Right atrium auricular region (tissue), 2 donors: ENCODE measurements around the gene SNRNP70. TPM values are rescaled to one million over a fixed set of nuclear protein-coding genes. Genes with fewer than 3 reads are reported as not detected.
A peak's percentile ranks its signal among the peaks of the same experiment; 100 is the strongest.
"Not testable (repeated sequence)": the region's sequence is repeated elsewhere in the genome, so short reads cannot be mapped to it uniquely, and the experiment has no call there.

Experiments
- DNase-seq: peaks from one replicate; pipeline ENCODE4 v3.0.0-alpha.2; 2019; ENCODE audit warnings: low spot score
- H3K27ac ChIP-seq, 2 donors: fragments of 200-600 bp; sonication (generic); 1 replicate in 1 of 2; 2 replicates in 1 of 2; pipeline ENCODE4 v1.5.1; 2016 to 2019
- H3K27me3 ChIP-seq, 2 donors: fragments of 200-600 bp; sonication (generic); one replicate each; pipeline versions ENCODE4 v1.5.1 to v1.6.0; 2017 to 2019
- H3K36me3 ChIP-seq: fragments of 200-600 bp; sonication (generic); one replicate; pipeline ENCODE4 v1.5.1; 2016
- H3K4me1 ChIP-seq, 2 donors: fragments of 200-600 bp; sonication (generic); one replicate each; pipeline versions ENCODE4 v1.5.1 to v1.6.0; 2017 to 2019
- H3K4me3 ChIP-seq, 2 donors: fragments of 200-600 bp; sonication (generic); 1 replicate in 1 of 2; 2 replicates in 1 of 2; pipeline ENCODE4 v1.5.1; 2017 to 2019; ENCODE audit warnings: mild to moderate bottlenecking in 1 of 2, moderate library complexity in 1 of 2
- H3K9me3 ChIP-seq, 2 donors: fragments of 200-600 bp; sonication (generic); one replicate each; pipeline ENCODE4 v1.5.1; 2019
- total RNA-seq, 2 donors: library from RNA; depleted of rRNA; stranded (reverse); fragments of >200 nt; gene quantifications; one replicate each; pipeline ENCODE4 v1.1.0, GENCODE V29; 2016
- TF ChIP-seq, protein P1 (sequence below), 2 donors: fragments of 200-600 bp; sonication (generic); IDR thresholded peaks; one replicate each; pipeline ENCODE4 v1.5.1; 2019; ENCODE audit warnings: antibody characterized with exemption in 2 of 2

SNRNP70 gene
- total RNA-seq, 2 donors from 2014 or later, result 62.7 to 89.4 TPM

DNA sequence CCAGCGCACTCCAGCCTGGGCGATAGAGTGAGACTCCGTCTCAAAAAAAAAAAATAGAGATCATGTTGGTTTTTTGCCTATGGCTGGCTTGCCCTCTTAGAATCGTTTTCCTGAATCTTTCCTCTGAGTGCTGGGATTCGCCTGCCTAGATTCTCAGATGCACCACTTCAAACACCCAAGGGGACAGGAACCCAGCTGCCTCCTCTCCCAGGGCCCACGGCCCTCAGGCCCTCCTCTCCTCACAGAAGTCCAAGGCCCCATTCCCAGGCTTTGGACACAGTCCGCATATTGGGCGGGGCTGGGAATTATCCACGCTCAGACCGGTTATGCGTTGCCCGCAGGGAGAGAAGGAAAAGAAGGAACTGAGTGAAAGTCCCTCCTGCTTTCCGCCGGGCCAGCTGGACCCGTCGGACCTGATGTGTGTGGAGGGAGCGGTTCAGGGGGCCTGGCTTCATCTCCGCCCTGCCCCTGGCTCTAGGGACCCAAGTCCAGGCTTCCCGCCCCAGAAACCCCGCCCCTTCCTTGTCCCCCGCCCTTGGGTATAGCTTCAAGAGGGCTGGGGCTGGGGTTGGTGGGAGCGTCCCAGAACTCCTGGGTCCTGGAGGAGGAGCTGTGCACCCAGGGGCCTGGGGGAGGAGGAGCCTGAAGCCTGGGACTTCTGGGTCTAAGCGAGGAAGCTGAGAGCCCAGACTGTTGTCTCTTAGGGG is 39.9 kb downstream of the SNRNP70 start:
- TF ChIP-seq, protein P1, sequence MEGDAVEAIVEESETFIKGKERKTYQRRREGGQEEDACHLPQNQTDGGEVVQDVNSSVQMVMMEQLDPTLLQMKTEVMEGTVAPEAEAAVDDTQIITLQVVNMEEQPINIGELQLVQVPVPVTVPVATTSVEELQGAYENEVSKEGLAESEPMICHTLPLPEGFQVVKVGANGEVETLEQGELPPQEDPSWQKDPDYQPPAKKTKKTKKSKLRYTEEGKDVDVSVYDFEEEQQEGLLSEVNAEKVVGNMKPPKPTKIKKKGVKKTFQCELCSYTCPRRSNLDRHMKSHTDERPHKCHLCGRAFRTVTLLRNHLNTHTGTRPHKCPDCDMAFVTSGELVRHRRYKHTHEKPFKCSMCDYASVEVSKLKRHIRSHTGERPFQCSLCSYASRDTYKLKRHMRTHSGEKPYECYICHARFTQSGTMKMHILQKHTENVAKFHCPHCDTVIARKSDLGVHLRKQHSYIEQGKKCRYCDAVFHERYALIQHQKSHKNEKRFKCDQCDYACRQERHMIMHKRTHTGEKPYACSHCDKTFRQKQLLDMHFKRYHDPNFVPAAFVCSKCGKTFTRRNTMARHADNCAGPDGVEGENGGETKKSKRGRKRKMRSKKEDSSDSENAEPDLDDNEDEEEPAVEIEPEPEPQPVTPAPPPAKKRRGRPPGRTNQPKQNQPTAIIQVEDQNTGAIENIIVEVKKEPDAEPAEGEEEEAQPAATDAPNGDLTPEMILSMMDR (IDR thresholded peaks at IDR 0.05), result no peak
- H3K9me3 ChIP-seq, result no peaks in the 10 kb centered on the region
- no peaks in the 10 kb centered on the region for H3K27me3 ChIP-seq
- no peaks in the 10 kb centered on the region for H3K36me3 ChIP-seq
- no peak for DNase-seq
- H3K4me3 ChIP-seq, result no peak overlapping the region
- peaks cover 0 to 20% of the 10 kb centered on the region in 2 donors for H3K4me1 ChIP-seq
- no peak overlapping the region for H3K27ac ChIP-seq

DNA sequence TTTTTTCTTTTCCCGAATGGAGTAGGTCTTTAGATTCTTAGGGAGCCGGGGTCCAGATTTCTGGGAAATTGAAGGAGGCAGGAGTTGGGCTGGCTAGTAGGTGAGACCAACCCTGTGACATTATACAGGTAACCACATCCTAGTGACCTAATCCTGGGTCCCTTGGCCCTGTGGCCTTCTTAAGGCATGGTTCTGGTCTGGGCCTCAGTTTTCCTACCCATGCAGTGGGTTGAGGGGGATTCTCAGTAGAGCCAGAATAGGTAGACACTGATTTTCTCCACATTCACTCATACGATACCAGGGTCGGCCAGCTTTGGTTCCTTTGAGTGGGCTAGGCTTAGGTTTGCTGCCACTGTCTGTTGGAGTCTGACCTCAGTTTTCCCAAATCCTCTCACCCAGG is 41.3 kb downstream of the SNRNP70 start:
- Histone ChIP-seq H3K36me3 (no peaks in the 10 kb centered on the region), H3K27me3 (no peaks in the 10 kb centered on the region), H3K4me1 (peaks cover 0 to 18% of the 10 kb centered on the region in 2 donors), H3K27ac (no peak overlapping the region), H3K9me3 (no peaks in the 10 kb centered on the region), H3K4me3 (no peak overlapping the region)
- TF ChIP-seq, protein P1 (IDR thresholded peaks at IDR 0.05), result no peak
- no peak for DNase-seq

DNA sequence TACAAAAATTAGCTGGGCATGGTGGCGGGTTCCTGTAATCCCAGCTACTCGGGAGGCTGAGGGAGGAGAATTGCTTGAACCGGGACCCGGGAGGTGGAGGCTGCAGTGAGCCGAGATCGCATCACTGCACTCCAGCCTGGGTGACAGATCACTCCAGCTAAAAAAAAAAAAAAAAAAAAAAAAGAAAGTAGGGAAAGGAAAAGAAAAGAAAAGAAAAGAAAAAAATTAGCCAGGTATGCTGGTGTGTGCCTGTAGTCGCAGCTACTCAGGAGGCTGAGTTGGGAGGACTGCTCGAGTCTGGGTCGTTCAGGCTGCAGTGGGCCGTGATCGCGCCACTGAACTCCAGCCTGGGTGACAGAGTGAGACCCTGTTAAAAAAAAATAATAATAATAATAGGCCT is 42.0 kb downstream of the SNRNP70 start:
- not testable (repeated sequence) for DNase-seq, H3K27ac ChIP-seq, H3K27me3 ChIP-seq, H3K9me3 ChIP-seq, H3K4me3 ChIP-seq, H3K36me3 ChIP-seq
- H3K4me1 ChIP-seq, result peaks cover 0 to 18% of the 10 kb centered on the region in 2 donors

DNA sequence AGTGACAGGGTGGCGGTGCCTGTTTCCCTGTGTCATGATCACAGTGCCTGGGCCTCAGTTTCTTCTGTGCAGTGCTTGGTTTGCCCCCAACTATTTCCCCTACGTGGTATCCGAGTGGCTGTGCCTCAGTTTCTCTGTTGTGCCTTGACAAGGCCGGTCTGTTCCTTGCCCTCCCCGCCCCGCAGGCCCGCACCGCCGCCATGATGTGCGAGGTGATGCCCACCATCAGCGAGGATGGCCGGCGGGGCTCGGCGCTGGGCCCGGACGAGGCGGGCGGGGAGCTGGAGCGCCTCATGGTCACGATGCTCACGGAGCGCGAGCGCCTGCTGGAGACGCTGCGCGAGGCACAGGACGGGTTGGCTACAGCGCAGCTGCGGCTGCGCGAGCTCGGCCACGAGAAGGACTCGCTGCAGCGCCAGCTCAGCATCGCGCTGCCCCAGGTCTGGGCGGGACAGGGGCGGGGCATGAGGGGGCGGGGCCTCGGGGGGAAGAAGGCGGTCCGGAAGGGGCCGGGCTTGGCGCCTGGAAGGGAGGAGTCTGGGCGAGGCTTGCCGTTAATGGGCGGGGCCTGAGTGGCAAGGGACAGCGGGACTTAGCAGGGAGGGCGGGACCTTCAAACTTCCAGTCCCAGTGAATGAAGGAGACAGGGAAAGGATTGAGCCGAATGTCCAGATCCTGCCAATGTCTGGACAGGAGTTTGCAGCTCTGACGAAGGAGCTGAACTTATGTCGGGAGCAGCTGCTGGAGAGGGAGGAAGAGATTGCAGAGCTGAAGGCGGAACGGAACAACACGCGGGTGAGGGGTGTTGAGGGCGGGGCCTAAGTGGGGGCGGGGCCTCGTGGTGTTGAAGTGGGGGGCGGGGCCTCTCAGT is 42.7 kb downstream of the SNRNP70 start:
- peak overlapping the region; percentile 17 to 36 for H3K4me3 ChIP-seq
- H3K27ac ChIP-seq, result peak overlapping the region; percentile 69 to 73
- H3K27me3 ChIP-seq, result no peaks in the 10 kb centered on the region
- H3K9me3 ChIP-seq, result no peaks in the 10 kb centered on the region
- peak; percentile 95 for DNase-seq
- H3K4me1 ChIP-seq, result peaks cover 0 to 18% of the 10 kb centered on the region in 2 donors
- TF ChIP-seq, protein P1 (IDR thresholded peaks at IDR 0.05), result peak in 1 of 2 donors; percentile 25
- no peaks in the 10 kb centered on the region for H3K36me3 ChIP-seq

DNA sequence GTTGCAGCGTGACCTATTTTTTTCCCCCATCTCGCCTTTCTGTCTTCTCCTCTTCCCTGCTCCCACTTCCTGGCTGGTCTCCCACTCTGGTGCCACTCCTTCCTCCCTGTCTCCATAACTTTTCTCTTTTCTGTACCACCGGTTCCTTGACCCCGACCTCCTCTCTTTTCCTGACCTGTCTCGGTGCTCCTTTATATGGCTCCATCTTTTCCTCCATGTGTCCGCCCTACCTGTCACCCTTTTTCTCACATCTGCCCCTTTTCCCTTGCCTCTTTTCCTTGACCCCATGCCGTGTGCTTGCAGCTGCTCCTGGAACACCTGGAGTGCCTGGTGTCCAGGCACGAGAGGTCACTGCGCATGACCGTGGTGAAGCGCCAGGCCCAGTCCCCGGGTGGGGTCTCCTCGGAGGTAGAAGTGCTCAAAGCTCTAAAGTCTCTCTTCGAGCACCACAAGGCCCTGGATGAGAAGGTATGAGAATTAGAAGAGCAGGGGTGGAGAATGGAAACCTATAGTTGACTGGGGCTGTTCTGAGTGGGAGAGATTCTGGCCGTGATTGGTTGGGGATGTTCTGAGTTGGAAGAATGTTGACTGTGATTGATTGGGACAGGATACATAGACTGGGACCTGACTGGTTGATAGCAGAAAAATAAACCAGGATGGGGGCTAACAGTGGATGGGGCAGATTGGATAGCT is 43.4 kb downstream of the SNRNP70 start:
- TF ChIP-seq, protein P1 (IDR thresholded peaks at IDR 0.05), result no peak
- H3K4me3 ChIP-seq, result peak overlapping the region in 1 of 2 donors; percentile 36
- peak overlapping the region in 1 of 2 donors; percentile 53 for H3K27ac ChIP-seq
- H3K4me1 ChIP-seq, result peaks cover 0 to 25% of the 10 kb centered on the region in 2 donors
- no peak for DNase-seq
- H3K27me3 ChIP-seq, result no peaks in the 10 kb centered on the region
- no peaks in the 10 kb centered on the region for H3K36me3 ChIP-seq
- no peaks in the 10 kb centered on the region for H3K9me3 ChIP-seq

DNA sequence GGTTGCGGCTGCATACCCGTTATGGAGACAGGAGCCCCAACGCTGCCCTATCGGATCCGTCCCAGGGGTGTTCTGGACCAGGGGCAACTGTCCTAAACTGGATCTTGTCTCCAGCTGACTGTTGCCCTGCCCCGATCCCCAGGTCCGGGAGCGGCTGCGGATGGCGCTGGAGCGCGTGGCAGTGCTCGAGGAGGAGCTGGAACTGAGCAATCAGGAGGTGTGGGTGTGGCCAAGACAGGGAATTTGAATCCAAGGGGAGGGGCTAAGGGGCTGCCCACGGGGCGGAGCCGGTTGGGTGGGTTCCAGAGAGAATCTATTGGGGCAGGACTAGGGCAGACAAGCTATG is 44.0 kb downstream of the SNRNP70 start:
- H3K4me3 ChIP-seq, result no peak overlapping the region
- H3K9me3 ChIP-seq, result no peaks in the 10 kb centered on the region
- H3K36me3 ChIP-seq, result no peaks in the 10 kb centered on the region
- TF ChIP-seq, protein P1 (IDR thresholded peaks at IDR 0.05), result no peak
- H3K27ac ChIP-seq, result no peak overlapping the region
- DNase-seq, result no peak
- no peaks in the 10 kb centered on the region for H3K27me3 ChIP-seq
- peaks cover 0 to 31% of the 10 kb centered on the region in 2 donors for H3K4me1 ChIP-seq
